Panc1 (cell line): Measurements from ENCODE around the gene TMEM161B. TPM values are rescaled to one million over a fixed set of nuclear protein-coding genes. Genes with fewer than 3 reads are reported as not detected.

Experiments
- ATAC-seq: fragments of 200-7000 bp; cut with Tn5 transposase; 2 replicates; pipeline ENCODE4 v1.9.1; 2020; ENCODE audit warnings: mild to moderate bottlenecking, moderate library complexity
- BruUV-seq: library from RNA; stranded (reverse); fragments of 400-500 nt; replicated peaks from 2 replicates; lab custom pipeline; 2021; lab: Mats Ljungman, UMichigan
- CTCF ChIA-PET: fragments of 300-600 bp; sonication (Branson Sonifier 250); formaldehyde crosslinking; loops from one replicate; lab custom pipeline; 2022; ENCODE audit warnings: antibody characterized with exemption; lab: Charles Lee
- POLR2A ChIA-PET: fragments of 300-600 bp; sonication (Branson Sonifier 250); formaldehyde crosslinking; loops from one replicate; lab custom pipeline; 2022; ENCODE audit warnings: antibody characterized with exemption; lab: Charles Lee
- DNase-seq: peaks from one replicate; pipeline ENCODE4 v3.0.0-alpha.2; 2010; ENCODE audit warnings: low read depth, low spot score
- H3K27ac ChIP-seq: 2 replicates; pipeline ENCODE4 v1.5.1; 2011; ENCODE audit warnings: mild to moderate bottlenecking, low read length, inconsistent platforms
- H3K27me3 ChIP-seq: fragments of 200-500 bp; sonication (Bioruptor generic); 2 replicates; pipeline ENCODE4 v1.6.0; 2014; ENCODE audit warnings: low read length, inconsistent platforms; ENCODE audit not compliant: control insufficient read depth, insufficient read depth
- H3K36me3 ChIP-seq: fragments of 200-500 bp; sonication (Bioruptor generic); 2 replicates; pipeline ENCODE4 v1.5.1; 2014; ENCODE audit warnings: inconsistent platforms, mild to moderate bottlenecking, low read length, moderate library complexity; ENCODE audit not compliant: control insufficient read depth, insufficient read depth
- H3K4me1 ChIP-seq: 2 replicates; pipeline ENCODE4 v1.5.1; 2011; ENCODE audit warnings: inconsistent platforms, mild to moderate bottlenecking, low read length, moderate library complexity; ENCODE audit not compliant: control insufficient read depth, insufficient read depth
- H3K4me3 ChIP-seq, 2 experiments: 2 replicates each; pipeline ENCODE4 v1.5.1; 2011 to 2012; ENCODE audit warnings: low read depth in 2 of 2, low read length in 2 of 2, mild to moderate bottlenecking in 2 of 2, inconsistent platforms in 1 of 2, moderate library complexity in 1 of 2
- H3K9me3 ChIP-seq: fragments of 200-500 bp; sonication (Bioruptor generic); 2 replicates; pipeline ENCODE4 v1.5.1; 2014; ENCODE audit warnings: low read depth, mild to moderate bottlenecking, inconsistent platforms, low read length, moderate library complexity; ENCODE audit not compliant: control insufficient read depth, insufficient read depth
- POLR2AphosphoS5 ChIP-seq: IDR thresholded peaks from 2 replicates; pipeline ENCODE4 v1.6.1; 2012; ENCODE audit warnings: mild to moderate bottlenecking, low read depth, low read length, moderate library complexity
- SIN3A ChIP-seq: IDR thresholded peaks from 2 replicates; pipeline ENCODE4 v1.6.1; 2012; ENCODE audit warnings: low read depth, mild to moderate bottlenecking, low read length, moderate library complexity, borderline replicate concordance; ENCODE audit not compliant: insufficient read depth
- TCF7L2 ChIP-seq: IDR thresholded peaks from 2 replicates; pipeline ENCODE4 v1.6.1; 2011; ENCODE audit warnings: mild to moderate bottlenecking, low read depth, low read length, inconsistent platforms
- in situ Hi-C: cut with HindIII; loops from 2 replicates; pipeline ENCODE4 v1.10.0; 2016; ENCODE audit warnings: low sequenced_read_pairs, low pct_unique_long_range_greater_than_20kb
- intact Hi-C: fragments of 100-400 bp; cut with micrococcal nuclease; formaldehyde crosslinking; loops from one replicate; pipeline ENCODE4 v1.10.0; 2022; ENCODE audit not compliant: unreplicated experiment
- total RNA-seq: library from RNA; stranded (reverse); gene quantifications from one replicate; pipeline ENCODE4 v1.2.1, GENCODE V29; 2021; ENCODE audit not compliant: unreplicated experiment
- TF ChIP-seq, protein P1 (sequence below), 2 experiments: IDR thresholded peaks; 2 replicates each; pipeline ENCODE4 v1.6.1; 2011 to 2012; ENCODE audit warnings: low read depth in 2 of 2, control low read depth in 1 of 2, low read length in 1 of 2, mild to moderate bottlenecking in 1 of 2, moderate library complexity in 1 of 2; ENCODE audit not compliant: insufficient read depth in 1 of 2
- TF ChIP-seq, protein P2 (sequence below): fragments of 450-650 bp; IDR thresholded peaks from 2 replicates; pipeline ENCODE4 v1.5.1; 2017; ENCODE audit warnings: mild to moderate bottlenecking

TMEM161B gene
- total RNA-seq, 1 experiment from 2014 or later = 16.3 TPM

DNA sequence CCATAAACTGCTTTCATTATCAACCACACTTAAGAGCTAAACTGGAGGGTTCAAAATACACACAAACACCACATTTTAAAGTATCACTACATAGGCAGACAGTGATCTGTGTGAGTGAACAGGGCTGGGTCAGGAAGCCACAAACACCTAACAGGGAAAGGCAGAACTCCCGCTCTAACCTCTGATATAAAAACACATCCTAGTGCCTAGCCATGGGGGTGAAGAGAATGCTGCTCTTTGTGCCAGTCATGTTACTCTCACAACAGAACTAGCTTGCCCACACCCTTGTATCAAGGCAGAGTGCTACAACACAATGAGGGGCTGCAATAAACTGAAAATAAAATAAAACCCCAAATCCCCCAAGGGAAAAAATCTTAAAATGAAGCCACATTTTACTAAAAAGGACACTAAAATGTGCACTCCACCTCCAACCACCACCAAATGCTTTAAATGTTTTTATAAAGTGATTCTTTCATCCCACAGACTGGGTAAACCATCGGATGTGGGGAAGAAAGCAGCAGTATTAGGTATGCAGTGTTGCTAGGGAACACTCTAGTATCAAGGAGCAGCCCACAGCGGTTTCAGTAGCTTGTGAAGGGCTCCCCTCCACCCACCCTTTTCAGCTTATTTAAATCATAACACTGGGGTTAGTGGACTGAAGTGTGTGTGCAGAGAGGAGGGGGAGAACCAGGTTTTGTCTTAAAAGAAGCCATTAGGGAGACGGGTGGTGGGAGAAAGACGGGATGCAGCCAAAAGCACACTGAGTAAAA, 64.5 kb downstream of the TMEM161B start:
- Histone ChIP-seq H3K27me3 (no peaks in the 10 kb centered on the region), H3K27ac (no peak overlapping the region), H3K4me3 (no peak overlapping the region), H3K9me3 (no peaks in the 10 kb centered on the region), H3K4me1 (no peaks in the 10 kb centered on the region), H3K36me3 (peaks cover 15% of the 10 kb centered on the region; the same call in 1 of the 2 replicates)
- no peak for ATAC-seq
- TF ChIP-seq, protein P1, sequence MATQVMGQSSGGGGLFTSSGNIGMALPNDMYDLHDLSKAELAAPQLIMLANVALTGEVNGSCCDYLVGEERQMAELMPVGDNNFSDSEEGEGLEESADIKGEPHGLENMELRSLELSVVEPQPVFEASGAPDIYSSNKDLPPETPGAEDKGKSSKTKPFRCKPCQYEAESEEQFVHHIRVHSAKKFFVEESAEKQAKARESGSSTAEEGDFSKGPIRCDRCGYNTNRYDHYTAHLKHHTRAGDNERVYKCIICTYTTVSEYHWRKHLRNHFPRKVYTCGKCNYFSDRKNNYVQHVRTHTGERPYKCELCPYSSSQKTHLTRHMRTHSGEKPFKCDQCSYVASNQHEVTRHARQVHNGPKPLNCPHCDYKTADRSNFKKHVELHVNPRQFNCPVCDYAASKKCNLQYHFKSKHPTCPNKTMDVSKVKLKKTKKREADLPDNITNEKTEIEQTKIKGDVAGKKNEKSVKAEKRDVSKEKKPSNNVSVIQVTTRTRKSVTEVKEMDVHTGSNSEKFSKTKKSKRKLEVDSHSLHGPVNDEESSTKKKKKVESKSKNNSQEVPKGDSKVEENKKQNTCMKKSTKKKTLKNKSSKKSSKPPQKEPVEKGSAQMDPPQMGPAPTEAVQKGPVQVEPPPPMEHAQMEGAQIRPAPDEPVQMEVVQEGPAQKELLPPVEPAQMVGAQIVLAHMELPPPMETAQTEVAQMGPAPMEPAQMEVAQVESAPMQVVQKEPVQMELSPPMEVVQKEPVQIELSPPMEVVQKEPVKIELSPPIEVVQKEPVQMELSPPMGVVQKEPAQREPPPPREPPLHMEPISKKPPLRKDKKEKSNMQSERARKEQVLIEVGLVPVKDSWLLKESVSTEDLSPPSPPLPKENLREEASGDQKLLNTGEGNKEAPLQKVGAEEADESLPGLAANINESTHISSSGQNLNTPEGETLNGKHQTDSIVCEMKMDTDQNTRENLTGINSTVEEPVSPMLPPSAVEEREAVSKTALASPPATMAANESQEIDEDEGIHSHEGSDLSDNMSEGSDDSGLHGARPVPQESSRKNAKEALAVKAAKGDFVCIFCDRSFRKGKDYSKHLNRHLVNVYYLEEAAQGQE (IDR thresholded peaks at IDR 0.05; ENCODE audit: insufficient read depth in 1 of 2, low read depth in 2 of 2, low read length in 1 of 2) = no peak
- no peak for TF ChIP-seq TCF7L2
- TF ChIP-seq, protein P2, sequence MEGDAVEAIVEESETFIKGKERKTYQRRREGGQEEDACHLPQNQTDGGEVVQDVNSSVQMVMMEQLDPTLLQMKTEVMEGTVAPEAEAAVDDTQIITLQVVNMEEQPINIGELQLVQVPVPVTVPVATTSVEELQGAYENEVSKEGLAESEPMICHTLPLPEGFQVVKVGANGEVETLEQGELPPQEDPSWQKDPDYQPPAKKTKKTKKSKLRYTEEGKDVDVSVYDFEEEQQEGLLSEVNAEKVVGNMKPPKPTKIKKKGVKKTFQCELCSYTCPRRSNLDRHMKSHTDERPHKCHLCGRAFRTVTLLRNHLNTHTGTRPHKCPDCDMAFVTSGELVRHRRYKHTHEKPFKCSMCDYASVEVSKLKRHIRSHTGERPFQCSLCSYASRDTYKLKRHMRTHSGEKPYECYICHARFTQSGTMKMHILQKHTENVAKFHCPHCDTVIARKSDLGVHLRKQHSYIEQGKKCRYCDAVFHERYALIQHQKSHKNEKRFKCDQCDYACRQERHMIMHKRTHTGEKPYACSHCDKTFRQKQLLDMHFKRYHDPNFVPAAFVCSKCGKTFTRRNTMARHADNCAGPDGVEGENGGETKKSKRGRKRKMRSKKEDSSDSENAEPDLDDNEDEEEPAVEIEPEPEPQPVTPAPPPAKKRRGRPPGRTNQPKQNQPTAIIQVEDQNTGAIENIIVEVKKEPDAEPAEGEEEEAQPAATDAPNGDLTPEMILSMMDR = no peak
- TF ChIP-seq SIN3A = no peak
- TF ChIP-seq POLR2AphosphoS5 = no peak
- DNase-seq = no peak
- POLR2A ChIA-PET = interaction anchor here (0.7 kb wide), 1 partner anchor 232 kb away, joined by 4 read pairs; no protein-coding TSS in a partner anchor
- no TSS peak for BruUV-seq
- in situ Hi-C loops = no loop called here
- CTCF ChIA-PET = no interaction called here
- intact Hi-C loops = no loop called here

DNA sequence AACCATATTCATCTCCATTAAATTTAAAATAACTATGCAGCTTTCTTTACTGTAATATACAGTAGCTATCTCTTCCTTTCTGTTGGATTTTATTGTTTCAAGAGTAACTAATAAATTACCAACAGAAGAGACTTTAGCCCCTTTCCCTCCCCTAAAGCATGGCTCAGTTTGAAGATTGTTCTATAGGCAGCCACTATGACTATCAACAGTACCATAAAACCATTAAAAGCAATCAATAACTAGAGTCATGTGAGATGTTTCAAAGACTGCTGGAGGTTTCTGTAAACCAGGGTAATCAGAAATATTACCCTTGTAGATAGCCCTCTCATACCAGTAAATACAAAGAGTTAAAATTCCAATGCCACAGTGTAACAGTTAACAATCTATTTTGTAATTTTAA, 73.0 kb downstream of the TMEM161B start:
- Histone ChIP-seq H3K9me3 (no peaks in the 10 kb centered on the region), H3K27me3 (no peaks in the 10 kb centered on the region), H3K4me3 (no peak overlapping the region), H3K36me3 (peaks cover 3% of the 10 kb centered on the region; the same call in 1 of the 2 replicates), H3K27ac (no peak overlapping the region), H3K4me1 (no peaks in the 10 kb centered on the region)
- BruUV-seq = no TSS peak
- ATAC-seq = no peak
- POLR2A ChIA-PET = no interaction called here
- in situ Hi-C loops (no loop called here), intact Hi-C loops (no loop called here)
- no peak for DNase-seq
- CTCF ChIA-PET = no interaction called here
- TF ChIP-seq TCF7L2 = no peak
- TF ChIP-seq POLR2AphosphoS5 = no peak
- TF ChIP-seq, protein P2 = no peak
- TF ChIP-seq, protein P1 (IDR thresholded peaks at IDR 0.05; ENCODE audit: insufficient read depth in 1 of 2, low read depth in 2 of 2, low read length in 1 of 2) = no peak
- TF ChIP-seq SIN3A = no peak
